H9 (cell line): Measurements from ENCODE around the gene GSN. TPM values are rescaled to one million over a fixed set of nuclear protein-coding genes. Genes with fewer than 3 reads are reported as not detected.

Experiments
- DNase-seq: peaks from one replicate; pipeline ENCODE4 v3.0.0-alpha.2; 2017
- H2AFZ ChIP-seq: one replicate; pipeline ENCODE4 v1.6.1; 2013; ENCODE audit warnings: mild to moderate bottlenecking, low read length, control low read depth, moderate library complexity
- H2AK5ac ChIP-seq: 2 replicates; pipeline ENCODE4 v1.6.1; 2013; ENCODE audit warnings: low read length, control low read depth, mixed read lengths; ENCODE audit not compliant: insufficient read length
- H2BK120ac ChIP-seq: one replicate; pipeline ENCODE4 v1.6.1; 2013; ENCODE audit warnings: low read depth, mild to moderate bottlenecking, low read length, control low read depth, inconsistent platforms; ENCODE audit not compliant: poor library complexity, severe bottlenecking
- H2BK12ac ChIP-seq: 2 replicates; pipeline ENCODE4 v1.6.1; 2013; ENCODE audit warnings: low read length, control low read depth, mixed read lengths, low read depth; ENCODE audit not compliant: insufficient read length
- H2BK15ac ChIP-seq: 2 replicates; pipeline ENCODE4 v1.6.1; 2013; ENCODE audit warnings: low read depth, low read length, control low read depth
- H2BK20ac ChIP-seq: one replicate; pipeline ENCODE4 v1.6.1; 2013; ENCODE audit warnings: low read depth, mild to moderate bottlenecking, low read length, control low read depth, inconsistent platforms; ENCODE audit not compliant: poor library complexity, severe bottlenecking
- H2BK5ac ChIP-seq: 2 replicates; pipeline ENCODE4 v1.6.1; 2013; ENCODE audit warnings: low read length, control low read depth, mixed read lengths; ENCODE audit not compliant: insufficient read length
- H3K14ac ChIP-seq: 2 replicates; pipeline ENCODE4 v1.6.1; 2013; ENCODE audit warnings: low read length, control low read depth; ENCODE audit not compliant: insufficient read depth
- H3K18ac ChIP-seq: 2 replicates; pipeline ENCODE4 v1.6.1; 2013; ENCODE audit warnings: low read depth, mild to moderate bottlenecking, mixed read lengths, low read length, control low read depth; ENCODE audit not compliant: insufficient read length
- H3K23ac ChIP-seq: 2 replicates; pipeline ENCODE4 v1.6.1; 2013; ENCODE audit warnings: low read length, control low read depth, mixed read lengths, low read depth; ENCODE audit not compliant: insufficient read length
- H3K23me2 ChIP-seq: 2 replicates; pipeline ENCODE4 v1.6.1; 2013; ENCODE audit warnings: low read depth, mild to moderate bottlenecking, mixed read lengths, low read length, control low read depth; ENCODE audit not compliant: insufficient read length, poor library complexity, severe bottlenecking
- H3K27ac ChIP-seq: 2 replicates; pipeline ENCODE4 v1.5.1; 2013; ENCODE audit warnings: low read length, control low read depth, mixed read lengths, low read depth; ENCODE audit not compliant: insufficient read length
- H3K27me3 ChIP-seq: 2 replicates; pipeline ENCODE4 v1.6.1; 2013; ENCODE audit warnings: low read length, control low read depth, inconsistent platforms; ENCODE audit not compliant: insufficient read depth
- H3K4ac ChIP-seq: 2 replicates; pipeline ENCODE4 v1.6.1; 2013; ENCODE audit warnings: low read depth, mild to moderate bottlenecking, control low read depth, inconsistent platforms, low read length, moderate library complexity
- H3K4me1 ChIP-seq: 2 replicates; pipeline ENCODE4 v1.6.1; 2013; ENCODE audit warnings: low read length, control low read depth, inconsistent platforms; ENCODE audit not compliant: insufficient read depth
- H3K4me2 ChIP-seq: 2 replicates; pipeline ENCODE4 v1.6.1; 2013; ENCODE audit warnings: low read length, control low read depth, mixed read lengths; ENCODE audit not compliant: insufficient read length, insufficient read depth
- H3K56ac ChIP-seq: 2 replicates; pipeline ENCODE4 v1.6.1; 2013; ENCODE audit warnings: low read depth, mild to moderate bottlenecking, mixed read lengths, low read length, control low read depth; ENCODE audit not compliant: insufficient read length
- H3K79me1 ChIP-seq: 2 replicates; pipeline ENCODE4 v1.6.1; 2013; ENCODE audit warnings: low read depth, mild to moderate bottlenecking, moderate library complexity, low read length, control low read depth, inconsistent platforms; ENCODE audit not compliant: insufficient read depth, poor library complexity, severe bottlenecking
- H3K79me2 ChIP-seq: 2 replicates; pipeline ENCODE4 v1.6.1; 2013; ENCODE audit warnings: low read length, control low read depth, inconsistent platforms; ENCODE audit not compliant: insufficient read depth
- H3K9ac ChIP-seq: 2 replicates; pipeline ENCODE4 v1.6.1; 2013; ENCODE audit warnings: low read length, control low read depth, mixed read lengths; ENCODE audit not compliant: insufficient read length; ENCODE audit errors: extremely low read depth
- H3K9me3 ChIP-seq: one replicate; pipeline ENCODE4 v1.6.1; 2013; ENCODE audit warnings: low read depth, low read length, inconsistent platforms; ENCODE audit not compliant: control insufficient read depth
- H3T11ph ChIP-seq: one replicate; pipeline ENCODE4 v1.6.1; 2013; ENCODE audit warnings: mild to moderate bottlenecking, low read length, control low read depth, inconsistent platforms
- H4K20me1 ChIP-seq: one replicate; pipeline ENCODE4 v1.6.1; 2013; ENCODE audit not compliant: control insufficient read depth, insufficient read length, insufficient read depth
- H4K5ac ChIP-seq: 2 replicates; pipeline ENCODE4 v1.6.1; 2013; ENCODE audit warnings: low read depth, mild to moderate bottlenecking, mixed read lengths, low read length, control low read depth; ENCODE audit not compliant: insufficient read length
- H4K8ac ChIP-seq: replicated peaks from 2 replicates; pipeline ENCODE4 v1.6.1; 2013; ENCODE audit warnings: low read length, control low read depth, mixed read lengths, low read depth; ENCODE audit not compliant: insufficient read length
- H4K91ac ChIP-seq: 2 replicates; pipeline ENCODE4 v1.6.1; 2013; ENCODE audit warnings: low read depth, mild to moderate bottlenecking, moderate library complexity, mixed read lengths, low read length, control low read depth; ENCODE audit not compliant: insufficient read length
- H3K27ac Mint-ChIP-seq, 3 experiments: 2 replicates in 2 of 3; 3 replicates in 1 of 3; pipeline ENCODE4 v1.8.0; 2020 to 2021; ENCODE audit warnings: mixed read lengths in 3 of 3, mild to moderate bottlenecking in 1 of 3, moderate library complexity in 1 of 3
- H3K27me3 Mint-ChIP-seq: 2 replicates; pipeline ENCODE4 v1.8.0; 2021; ENCODE audit warnings: low read depth, mild to moderate bottlenecking, moderate library complexity, mixed read lengths
- H3K36me3 Mint-ChIP-seq, 3 experiments: 2 replicates in 2 of 3; 3 replicates in 1 of 3; pipeline ENCODE4 v1.8.0; 2020 to 2021; ENCODE audit warnings: low read depth in 3 of 3, mixed read lengths in 3 of 3; ENCODE audit not compliant: insufficient read depth in 1 of 3
- H3K4me1 Mint-ChIP-seq, 2 experiments: 2 replicates each; pipeline ENCODE4 v1.8.0; 2020; ENCODE audit warnings: mixed read lengths in 2 of 2
- H3K4me3 Mint-ChIP-seq, 2 experiments: 2 replicates in 1 of 2; 3 replicates in 1 of 2; pipeline ENCODE4 v1.8.0; 2020 to 2021; ENCODE audit warnings: mild to moderate bottlenecking in 2 of 2, mixed read lengths in 2 of 2, moderate library complexity in 1 of 2
- H3K9me3 Mint-ChIP-seq, 2 experiments: 2 replicates in 1 of 2; 3 replicates in 1 of 2; pipeline ENCODE4 v1.8.0; 2020; ENCODE audit warnings: mild to moderate bottlenecking in 2 of 2, mixed read lengths in 2 of 2, moderate library complexity in 1 of 2
- WGBS: extraction: QIAGEN DNeasy Blood & Tissue Kit; methylation state at CpG from one replicate; pipeline ENCODE4 v1.1.7; 2013; ENCODE audit warnings: missing lambda C conversion rate, low lambda C conversion rate, mixed read lengths; ENCODE audit not compliant: insufficient read length; ENCODE audit errors: extremely low coverage; 5-methylcytosine and 5-hydroxymethylcytosine counted together
- total RNA-seq: library from RNA; stranded (reverse); gene quantifications from 2 replicates; pipeline ENCODE4 v1.2.1, GENCODE V29; 2021
- TF ChIP-seq, protein P1 (sequence below): fragments of 200-600 bp; sonication (generic); conservative IDR thresholded peaks from 3 replicates; pipeline ENCODE4 v1.8.0; 2021; ENCODE audit warnings: antibody characterized with exemption, mild to moderate bottlenecking

GSN gene
- total RNA-seq, 1 experiment from 2014 or later, result 14.9 TPM

DNA sequence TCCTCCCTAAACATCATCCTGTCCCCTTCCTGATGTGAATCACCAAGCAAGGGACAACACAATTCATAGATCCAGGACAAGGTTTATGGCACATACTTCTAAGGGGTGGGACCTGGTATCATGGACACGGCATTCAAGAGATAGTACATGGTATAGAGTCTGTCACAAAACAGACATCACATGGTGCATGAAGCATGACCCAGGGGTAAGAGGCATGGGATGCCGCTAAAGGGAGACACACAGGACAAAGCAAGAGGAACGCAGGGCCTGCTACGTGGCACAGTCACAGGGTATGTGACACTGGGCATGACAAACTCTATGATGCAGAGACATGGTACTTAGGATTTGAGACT, 20.7 kb downstream of the GSN start:
- Histone ChIP-seq H3K9ac (no peak overlapping the region), H2BK12ac (no peak overlapping the region), H2BK15ac (no peak overlapping the region), H3K79me1 (no peaks in the 10 kb centered on the region), H4K8ac (no peak overlapping the region), H3T11ph (no peak overlapping the region), H2BK120ac (no peak overlapping the region), H3K14ac (no peak overlapping the region), H3K27me3 (peaks cover 36% of the 10 kb centered on the region; the same call in 1 of the 2 replicates), H3K18ac (no peak overlapping the region), H4K20me1 (no peaks in the 10 kb centered on the region), H2BK20ac (no peak overlapping the region), H4K91ac (no peak overlapping the region), H2BK5ac (no peak overlapping the region), H3K9me3 (no peaks in the 10 kb centered on the region), H3K79me2 (no peaks in the 10 kb centered on the region), H3K4me2 (no peak overlapping the region), H3K56ac (no peak overlapping the region), H2AK5ac (no peak overlapping the region), H3K23ac (no peak overlapping the region), H4K5ac (no peak overlapping the region), H3K4me1 (peaks cover 10% of the 10 kb centered on the region; the same call in 1 of the 2 replicates), H2AFZ (no peak overlapping the region), H3K23me2 (peaks cover 6% of the 10 kb centered on the region), H3K27ac (no peak overlapping the region), H3K4ac (no peak overlapping the region)
- WGBS, result no CpG with 5 or more reads among the region's 4 CpGs
- Mint-ChIP-seq H3K27ac (peak overlapping the region in 1 of 3 experiments; percentile 94; a peak in 2 of 7 replicates), H3K4me1 (peaks cover 49 to 55% of the 10 kb centered on the region in 2 experiments), H3K9me3 (no peaks in the 10 kb centered on the region; a peak in 1 of 5 replicates), H3K36me3 (peaks cover 0 to 2% (median 0%) of the 10 kb centered on the region in 3 experiments; a peak in 3 of 7 replicates), H3K4me3 (peak overlapping the region in 1 of 2 experiments; percentile 37; a peak in 2 of 5 replicates), H3K27me3 (peaks cover 95% of the 10 kb centered on the region)
- TF ChIP-seq, protein P1, sequence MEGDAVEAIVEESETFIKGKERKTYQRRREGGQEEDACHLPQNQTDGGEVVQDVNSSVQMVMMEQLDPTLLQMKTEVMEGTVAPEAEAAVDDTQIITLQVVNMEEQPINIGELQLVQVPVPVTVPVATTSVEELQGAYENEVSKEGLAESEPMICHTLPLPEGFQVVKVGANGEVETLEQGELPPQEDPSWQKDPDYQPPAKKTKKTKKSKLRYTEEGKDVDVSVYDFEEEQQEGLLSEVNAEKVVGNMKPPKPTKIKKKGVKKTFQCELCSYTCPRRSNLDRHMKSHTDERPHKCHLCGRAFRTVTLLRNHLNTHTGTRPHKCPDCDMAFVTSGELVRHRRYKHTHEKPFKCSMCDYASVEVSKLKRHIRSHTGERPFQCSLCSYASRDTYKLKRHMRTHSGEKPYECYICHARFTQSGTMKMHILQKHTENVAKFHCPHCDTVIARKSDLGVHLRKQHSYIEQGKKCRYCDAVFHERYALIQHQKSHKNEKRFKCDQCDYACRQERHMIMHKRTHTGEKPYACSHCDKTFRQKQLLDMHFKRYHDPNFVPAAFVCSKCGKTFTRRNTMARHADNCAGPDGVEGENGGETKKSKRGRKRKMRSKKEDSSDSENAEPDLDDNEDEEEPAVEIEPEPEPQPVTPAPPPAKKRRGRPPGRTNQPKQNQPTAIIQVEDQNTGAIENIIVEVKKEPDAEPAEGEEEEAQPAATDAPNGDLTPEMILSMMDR, result no peak
- DNase-seq, result no peak
